Measurements from ENCODE around the gene NAXD. TPM values are rescaled to one million over a fixed set of nuclear protein-coding genes. Genes with fewer than 3 reads are reported as not detected.
"Not testable (repeated sequence)": the region's sequence is repeated elsewhere in the genome, so short reads cannot be mapped to it uniquely, and the experiment has no call there.

Gene NAXD
- total RNA-seq, 6 donors from 2014 or later, result 19.6 to 38.8 (median 29.4) TPM

- Histone ChIP-seq H3K27ac (no peak overlapping the region), H3K4me3 (no peak overlapping the region), H3K4me1 (peaks cover 0 to 3% (median 0%) of the 10 kb centered on the region in 4 donors), H3K9me3 (no peaks in the 10 kb centered on the region), H3K36me3 (no peaks in the 10 kb centered on the region), H3K27me3 (no peaks in the 10 kb centered on the region)
- DNase-seq (peak in 1 of 2 donors; percentile 42), ATAC-seq (ENCODE audit: low FRiP score in 2 of 2) (no peak)
- no peak for TF ChIP-seq CTCF (IDR thresholded peaks at IDR 0.05)
- no peak for TF ChIP-seq EP300 (IDR thresholded peaks at IDR 0.05)
- no peak for TF ChIP-seq POLR2A (IDR thresholded peaks at IDR 0.05)
- TF ChIP-seq POLR2AphosphoS5 (IDR thresholded peaks at IDR 0.05), result no peak
- 73% methylated on average over 16 of the region's 16 CpGs for WGBS, 2 donors
Measured at GRCh38 chr13:110597041-110597689, 18.2 kb upstream of the NAXD start.

GRCh38 chr13:110600261-110600819 lies 15.0 kb upstream of the NAXD start:
- TF ChIP-seq EP300 (IDR thresholded peaks at IDR 0.05) (no peak), CTCF (IDR thresholded peaks at IDR 0.05) (no peak), POLR2AphosphoS5 (IDR thresholded peaks at IDR 0.05) (no peak), POLR2A (IDR thresholded peaks at IDR 0.05) (no peak)
- 85 to 92% methylated on average over 10 of the region's 10 CpGs for WGBS, 2 donors
- Histone ChIP-seq H3K4me3 (no peak overlapping the region), H3K9me3 (no peaks in the 10 kb centered on the region), H3K27ac (no peak overlapping the region), H3K36me3 (no peaks in the 10 kb centered on the region), H3K27me3 (no peaks in the 10 kb centered on the region), H3K4me1 (no peaks in the 10 kb centered on the region)
- ATAC-seq (ENCODE audit: low FRiP score in 2 of 2), result peak in 1 of 2 donors; percentile 26
- no peak for DNase-seq

- DNase-seq (no peak), ATAC-seq (ENCODE audit: low FRiP score in 2 of 2) (no peak)
- no peaks in the 10 kb centered on the region for H3K36me3 ChIP-seq
- H3K27me3 ChIP-seq, result no peaks in the 10 kb centered on the region
- H3K27ac ChIP-seq, result no peak overlapping the region
- no peak overlapping the region for H3K4me3 ChIP-seq
- H3K9me3 ChIP-seq, result no peaks in the 10 kb centered on the region
- TF ChIP-seq CTCF (IDR thresholded peaks at IDR 0.05) (no peak), EP300 (IDR thresholded peaks at IDR 0.05) (no peak), POLR2AphosphoS5 (IDR thresholded peaks at IDR 0.05) (no peak), POLR2A (IDR thresholded peaks at IDR 0.05) (no peak)
- 90 to 94% methylated on average over 4 of the region's 4 CpGs for WGBS, 2 donors
- H3K4me1 ChIP-seq, result no peaks in the 10 kb centered on the region
Measured at GRCh38 chr13:110600980-110601379, 14.4 kb upstream of the NAXD start.

GRCh38 chr13:110605132-110605531 lies 10.2 kb upstream of the NAXD start:
- no peaks in the 10 kb centered on the region for H3K27me3 ChIP-seq
- no peaks in the 10 kb centered on the region for H3K9me3 ChIP-seq
- TF ChIP-seq CTCF (IDR thresholded peaks at IDR 0.05) (no peak), EP300 (IDR thresholded peaks at IDR 0.05) (no peak), POLR2A (IDR thresholded peaks at IDR 0.05) (no peak), POLR2AphosphoS5 (IDR thresholded peaks at IDR 0.05) (no peak)
- ATAC-seq (ENCODE audit: low FRiP score in 2 of 2), result no peak
- no peak for DNase-seq
- 94 to 97% methylated on average over 6 of the region's 6 CpGs for WGBS, 2 donors
- no peak overlapping the region for H3K27ac ChIP-seq
- no peaks in the 10 kb centered on the region for H3K36me3 ChIP-seq
- no peak overlapping the region for H3K4me3 ChIP-seq
- H3K4me1 ChIP-seq, result no peaks in the 10 kb centered on the region

- 98% methylated on average over 9 of the region's 33 CpGs; no CpG with 5 or more reads in 1 of the 2 donors for WGBS, 2 donors
- DNase-seq, result peak in 1 of 2 donors; percentile 36
- not testable (repeated sequence) for ATAC-seq (ENCODE audit: low FRiP score in 2 of 2)
Measured at GRCh38 chr13:110606281-110606680, 9.1 kb upstream of the NAXD start.

More at GRCh38 chr13:110606281-110606680, 9.1 kb upstream of the NAXD start:
- not testable (repeated sequence) for H3K9me3 ChIP-seq, H3K4me1 ChIP-seq, H3K4me3 ChIP-seq, H3K36me3 ChIP-seq, H3K27me3 ChIP-seq, H3K27ac ChIP-seq

Measured in upper lobe of left lung (tissue), 6 donors.